Kidney epithelial cell (primary cell): Measurements from ENCODE around the gene TUBA3E. TPM values are rescaled to one million over a fixed set of nuclear protein-coding genes. Genes with fewer than 3 reads are reported as not detected.
"Not testable (repeated sequence)": the region's sequence is repeated elsewhere in the genome, so short reads cannot be mapped to it uniquely, and the experiment has no call there.

Experiments
- DNase-seq: peaks from one replicate; pipeline ENCODE4 v3.0.0-alpha.2; 2010; ENCODE audit warnings: low read depth
- H3K27me3 ChIP-seq: 2 replicates; pipeline ENCODE4 v1.6.0; 2011; ENCODE audit warnings: low read length; ENCODE audit not compliant: control insufficient read depth, insufficient read depth
- H3K36me3 ChIP-seq: 2 replicates; pipeline ENCODE4 v1.5.1; 2011; ENCODE audit warnings: low read length; ENCODE audit not compliant: control insufficient read depth, insufficient read depth
- H3K4me3 ChIP-seq: 2 replicates; pipeline ENCODE4 v1.5.1; 2011; ENCODE audit warnings: low read depth, mild to moderate bottlenecking, control low read depth, low read length
- total RNA-seq: library from RNA; depleted of rRNA; stranded (reverse); fragments of >200 nt; gene quantifications from 2 replicates; pipeline ENCODE4 v1.2.3, GENCODE V29; 2015
- TF ChIP-seq, protein P1 (sequence below): IDR thresholded peaks from 2 replicates; pipeline ENCODE4 v1.5.1; 2011; ENCODE audit warnings: mild to moderate bottlenecking, moderate library complexity, low read length, control low read depth, inconsistent platforms; ENCODE audit not compliant: insufficient read depth, poor library complexity, severe bottlenecking

Gene TUBA3E
- total RNA-seq: not detected in 2 replicates

DNA sequence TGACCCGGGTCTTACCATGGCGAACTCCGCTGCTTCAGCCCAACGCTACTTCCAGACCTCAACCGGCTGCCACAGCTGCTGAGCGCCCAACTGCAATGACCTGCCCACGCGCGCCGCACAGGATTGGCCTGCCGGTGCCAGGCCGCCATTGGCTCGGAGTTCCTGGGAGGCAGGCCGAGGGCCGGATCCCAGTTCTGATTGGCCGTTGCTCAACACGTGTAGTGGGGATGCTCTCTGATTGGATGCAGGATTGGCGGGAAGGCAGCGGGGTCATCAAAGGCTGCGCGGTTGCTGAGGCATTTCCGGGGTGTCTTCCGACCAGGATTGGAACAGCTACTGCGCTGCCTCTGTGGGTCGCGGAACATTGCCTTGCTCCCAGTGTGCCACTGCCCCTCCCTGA, at the start of gene TUBA3E:
TSS of gene TUBA3E (minus strand) at position 97 of the 400 bp plus-strand sequence. CDS start at position 18, 79 bp downstream.
- no peaks in the 10 kb centered on the region for H3K36me3 ChIP-seq

DNA sequence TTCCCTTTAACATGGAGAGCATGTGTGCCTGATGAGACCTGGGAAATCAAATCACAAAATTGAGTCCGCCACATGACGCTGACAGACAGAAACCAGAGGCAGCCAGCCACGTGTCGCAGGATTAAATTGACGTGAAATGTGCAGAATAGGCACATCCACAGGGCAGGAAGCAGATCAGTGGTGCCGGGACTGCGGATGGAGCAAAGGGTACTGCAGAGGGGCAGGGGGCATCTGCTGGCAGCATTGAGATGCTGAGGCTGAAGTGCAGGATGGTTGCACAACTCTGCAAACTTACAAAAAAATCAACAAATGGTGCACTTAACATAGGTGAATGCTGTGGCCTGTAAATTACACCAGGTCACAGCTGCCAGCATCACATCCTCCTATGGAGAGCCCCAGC, 48.2 kb upstream of the TUBA3E start:
- no peaks in the 10 kb centered on the region for H3K36me3 ChIP-seq
- peaks cover 4% of the 10 kb centered on the region for H3K27me3 ChIP-seq
- no peak for DNase-seq
- no peak overlapping the region for H3K4me3 ChIP-seq
- TF ChIP-seq, protein P1, sequence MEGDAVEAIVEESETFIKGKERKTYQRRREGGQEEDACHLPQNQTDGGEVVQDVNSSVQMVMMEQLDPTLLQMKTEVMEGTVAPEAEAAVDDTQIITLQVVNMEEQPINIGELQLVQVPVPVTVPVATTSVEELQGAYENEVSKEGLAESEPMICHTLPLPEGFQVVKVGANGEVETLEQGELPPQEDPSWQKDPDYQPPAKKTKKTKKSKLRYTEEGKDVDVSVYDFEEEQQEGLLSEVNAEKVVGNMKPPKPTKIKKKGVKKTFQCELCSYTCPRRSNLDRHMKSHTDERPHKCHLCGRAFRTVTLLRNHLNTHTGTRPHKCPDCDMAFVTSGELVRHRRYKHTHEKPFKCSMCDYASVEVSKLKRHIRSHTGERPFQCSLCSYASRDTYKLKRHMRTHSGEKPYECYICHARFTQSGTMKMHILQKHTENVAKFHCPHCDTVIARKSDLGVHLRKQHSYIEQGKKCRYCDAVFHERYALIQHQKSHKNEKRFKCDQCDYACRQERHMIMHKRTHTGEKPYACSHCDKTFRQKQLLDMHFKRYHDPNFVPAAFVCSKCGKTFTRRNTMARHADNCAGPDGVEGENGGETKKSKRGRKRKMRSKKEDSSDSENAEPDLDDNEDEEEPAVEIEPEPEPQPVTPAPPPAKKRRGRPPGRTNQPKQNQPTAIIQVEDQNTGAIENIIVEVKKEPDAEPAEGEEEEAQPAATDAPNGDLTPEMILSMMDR: no peak

More for the DNA sequence above, at the start of gene TUBA3E:
- no peak for DNase-seq
- no peaks in the 10 kb centered on the region for H3K27me3 ChIP-seq
- no peak within 1 kb of the TSS for H3K4me3 ChIP-seq
- TF ChIP-seq, protein P1: no peak

DNA sequence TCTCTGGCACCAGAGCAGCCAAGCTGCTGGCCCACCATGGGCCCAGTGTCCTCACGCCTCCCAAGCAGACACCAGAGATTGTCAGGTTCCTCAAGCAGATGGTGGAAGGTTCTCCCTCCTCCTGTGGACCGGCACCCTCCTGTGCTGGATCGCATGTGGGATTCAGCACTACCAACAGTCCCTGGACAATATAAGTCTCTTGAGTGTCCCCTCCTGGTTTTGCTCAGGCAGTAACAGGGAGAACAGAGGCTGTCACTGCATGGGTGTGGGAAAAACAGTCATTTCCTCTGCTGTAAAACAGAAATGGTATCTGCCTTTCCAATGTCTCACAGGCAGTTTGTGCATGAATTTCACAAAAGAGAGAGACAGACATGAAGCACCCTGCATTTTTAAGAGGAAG, 47.7 kb upstream of the TUBA3E start:
- peaks cover 3% of the 10 kb centered on the region for H3K27me3 ChIP-seq
- TF ChIP-seq, protein P1: no peak

DNA sequence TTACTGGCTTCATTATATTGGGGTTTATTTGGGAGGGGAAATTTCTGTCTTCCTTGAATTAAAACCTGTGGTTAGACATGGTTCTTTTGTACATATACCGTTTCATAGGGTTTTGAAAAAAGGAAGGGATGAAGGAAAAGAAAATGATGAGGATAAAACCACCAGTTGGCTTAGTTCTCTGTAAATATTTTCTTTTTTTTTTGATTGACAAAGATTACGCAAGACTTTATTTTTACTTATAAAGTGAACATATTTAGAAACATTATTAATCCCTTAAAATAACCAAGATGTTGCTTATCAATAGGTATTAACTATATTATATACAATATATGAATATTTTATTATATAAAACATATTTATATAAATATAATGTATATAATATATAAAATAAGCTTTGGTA, 45.1 kb upstream of the TUBA3E start:
- H3K4me3 ChIP-seq: no peak overlapping the region
- peaks cover 2% of the 10 kb centered on the region for H3K27me3 ChIP-seq

More for the DNA sequence above, 47.7 kb upstream of the TUBA3E start:
- no peak for DNase-seq
- no peaks in the 10 kb centered on the region for H3K36me3 ChIP-seq
- no peak overlapping the region for H3K4me3 ChIP-seq

DNA sequence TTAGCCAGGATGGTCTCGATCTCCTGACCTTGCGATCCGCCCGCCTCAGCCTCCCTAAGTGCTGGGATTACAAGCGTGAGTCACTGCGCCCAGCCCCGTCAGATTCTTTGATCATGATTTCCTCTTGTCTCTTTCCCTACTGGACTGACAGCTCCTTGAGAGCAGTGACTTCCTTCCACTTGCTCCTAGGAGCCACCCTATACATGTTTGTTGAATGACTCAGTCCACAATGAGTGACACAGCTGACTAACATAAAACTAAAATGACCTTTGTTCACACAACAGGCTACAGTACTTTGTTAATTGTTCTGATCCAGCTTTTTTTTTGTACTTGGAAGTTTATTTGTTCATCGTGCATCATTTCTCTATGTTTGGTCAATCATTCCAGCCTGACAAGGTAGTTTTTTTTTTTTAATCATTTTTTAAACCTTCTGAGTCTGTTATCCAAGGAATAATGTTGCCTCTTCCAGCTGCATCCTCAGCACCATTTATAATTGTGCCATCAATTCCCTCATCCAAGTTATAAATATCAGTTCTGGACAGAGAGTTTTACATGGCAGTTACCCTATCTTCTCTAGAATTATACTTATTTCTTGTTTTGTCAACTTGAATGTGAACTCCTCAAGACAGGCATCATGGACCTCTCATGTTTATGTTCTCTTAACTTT, 42.9 kb upstream of the TUBA3E start:
- TF ChIP-seq, protein P1: no peak
- Histone ChIP-seq H3K4me3 (no peak overlapping the region), H3K27me3 (no peaks in the 10 kb centered on the region), H3K36me3 (no peaks in the 10 kb centered on the region)
- DNase-seq: peak; percentile 56

More for the DNA sequence above, 45.1 kb upstream of the TUBA3E start:
- TF ChIP-seq, protein P1: no peak
- no peaks in the 10 kb centered on the region for H3K36me3 ChIP-seq
- DNase-seq: no peak

DNA sequence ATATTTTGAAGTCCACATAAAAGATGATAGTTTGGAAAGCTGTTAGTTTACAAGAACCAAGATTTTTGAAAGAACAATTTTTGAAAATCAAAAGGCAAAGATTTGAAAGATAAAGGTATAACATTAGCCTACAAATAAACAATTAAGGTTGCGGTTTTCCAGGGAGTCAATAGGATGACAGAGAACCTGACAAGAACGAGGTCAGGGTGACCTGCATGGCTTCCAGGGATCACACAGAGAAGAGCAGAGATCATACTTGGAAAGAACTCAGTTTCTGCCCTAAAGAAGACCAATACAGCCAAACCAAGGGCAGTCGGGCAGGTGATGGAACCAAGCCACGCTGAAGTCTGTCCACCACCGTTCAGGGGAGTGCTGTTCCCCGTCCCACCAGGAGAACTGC, 41.3 kb upstream of the TUBA3E start:
- DNase-seq, H3K36me3 ChIP-seq, H3K27me3 ChIP-seq, H3K4me3 ChIP-seq: not testable (repeated sequence)

DNA sequence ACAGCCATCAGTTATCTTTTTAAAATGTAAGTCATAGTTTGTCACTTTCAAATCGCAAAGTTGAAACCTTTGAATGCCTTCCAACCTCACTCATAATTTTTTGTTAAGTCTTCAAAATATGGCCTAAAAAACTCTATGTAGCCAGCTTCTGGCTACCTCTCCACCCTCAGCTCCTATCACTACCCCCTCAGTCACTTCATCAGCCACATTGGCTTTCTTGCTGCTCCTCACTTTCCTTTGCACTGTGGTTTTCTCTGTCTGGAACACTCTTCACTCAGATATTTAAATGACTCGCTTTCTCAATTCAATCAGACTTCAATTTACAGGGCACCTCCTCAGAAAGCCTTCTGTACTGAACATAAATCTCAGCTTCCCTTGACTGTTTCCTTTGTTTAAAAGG, 34.8 kb upstream of the TUBA3E start:
- DNase-seq, H3K27me3 ChIP-seq, H3K36me3 ChIP-seq, H3K4me3 ChIP-seq: not testable (repeated sequence)
